Peyer's patch (tissue), 4 donors: ENCODE results near the gene PLIN1.

Source experiments
- CTCF ChIP-seq, 6 experiments: fragments of 450-650 bp in 4 of 6; fragments of 200-600 bp in 2 of 6; sonication (generic) in 1 of 6; IDR thresholded peaks; one replicate each; pipeline ENCODE4 v1.5.1; 2017 to 2019; ENCODE audit warnings: antibody characterized with exemption in 6 of 6, mild to moderate bottlenecking in 3 of 6, moderate library complexity in 1 of 6
- POLR2A ChIP-seq, 2 donors: fragments of 450-650 bp; IDR thresholded peaks; one replicate each; pipeline ENCODE4 v1.5.1; 2017; ENCODE audit warnings: antibody characterized with exemption in 2 of 2, mild to moderate bottlenecking in 2 of 2, moderate library complexity in 2 of 2

- TF ChIP-seq POLR2A (IDR thresholded peaks at IDR 0.05) (no peak), CTCF (IDR thresholded peaks at IDR 0.05) (no peak)
Observed at GRCh38 chr15:89666184-89666857, 12.8 kb downstream of the PLIN1 start.
